MCF 10A (cell line): ENCODE measurements around the gene PXK. TPM values are rescaled to one million over a fixed set of nuclear protein-coding genes. Genes with fewer than 3 reads are reported as not detected.

ENCODE experiments used
- Bru-seq: library from RNA; stranded (reverse); fragments of 400-500 nt; gene quantifications from one replicate; lab custom pipeline; 2021; lab: Mats Ljungman, UMichigan
- BruChase-seq, 2 experiments: library from RNA; stranded (reverse); fragments of 400-500 nt; gene quantifications; one replicate each; lab custom pipeline; 2021; lab: Mats Ljungman, UMichigan
- BruUV-seq: library from RNA; stranded (reverse); fragments of 400-500 nt; replicated peaks from 2 replicates; lab custom pipeline; 2021; lab: Mats Ljungman, UMichigan
- CTCF ChIA-PET: fragments of 300-600 bp; sonication (Branson Sonifier 250); formaldehyde crosslinking; extraction: SDS; loops from one replicate; lab custom pipeline; 2021; ENCODE audit warnings: antibody characterized with exemption, inconsistent platforms; lab: Yijun Ruan, JAX
- POLR2A ChIA-PET: fragments of 300-600, 350-650 bp; sonication (Branson Sonifier 250); formaldehyde crosslinking; extraction: SDS; loops from one replicate; lab custom pipeline; 2020; ENCODE audit warnings: antibody characterized with exemption, inconsistent platforms; lab: Yijun Ruan, JAX
- DNase-seq: peaks from one replicate; pipeline ENCODE4 v3.0.0-alpha.2; 2018; ENCODE audit not compliant: unreplicated experiment
- H3K27ac Mint-ChIP-seq: one replicate; pipeline ENCODE4 v1.8.0; 2022; ENCODE audit warnings: mild to moderate bottlenecking, low read depth, mixed read lengths; ENCODE audit not compliant: unreplicated experiment
- H3K27me3 Mint-ChIP-seq: one replicate; pipeline ENCODE4 v1.8.0; 2022; ENCODE audit warnings: mixed read lengths; ENCODE audit not compliant: insufficient read depth, unreplicated experiment
- H3K36me3 Mint-ChIP-seq: one replicate; pipeline ENCODE4 v1.8.0; 2022; ENCODE audit warnings: mild to moderate bottlenecking, moderate library complexity, mixed read lengths; ENCODE audit not compliant: insufficient read depth, unreplicated experiment
- H3K4me1 Mint-ChIP-seq: one replicate; pipeline ENCODE4 v1.8.0; 2022; ENCODE audit warnings: mixed read lengths; ENCODE audit not compliant: insufficient read depth, unreplicated experiment
- H3K4me3 Mint-ChIP-seq: one replicate; pipeline ENCODE4 v1.8.0; 2022; ENCODE audit warnings: mild to moderate bottlenecking, moderate library complexity, mixed read lengths; ENCODE audit not compliant: unreplicated experiment
- H3K9me3 Mint-ChIP-seq: one replicate; pipeline ENCODE4 v1.8.0; 2022; ENCODE audit warnings: mixed read lengths; ENCODE audit not compliant: unreplicated experiment
- CTCF ChIP-seq: fragments of 200-600 bp; IDR thresholded peaks from one replicate; pipeline ENCODE4 v1.8.0; 2022; ENCODE audit warnings: antibody characterized with exemption, mild to moderate bottlenecking; ENCODE audit not compliant: unreplicated experiment
- intact Hi-C: fragments of 100-400 bp; cut with micrococcal nuclease; formaldehyde crosslinking; loops from 2 replicates; pipeline ENCODE4 v1.14.1; 2022
- long read RNA-seq: library from polyadenylated mRNA; stranded (forward); transcript quantifications from one replicate; pipeline ENCODE4 v2.0.0, GENCODE V29; 2022
- total RNA-seq: library from RNA; stranded (reverse); gene quantifications from 2 replicates; pipeline ENCODE4 v1.2.3, GENCODE V29; 2022

PXK gene
- total RNA-seq (55.1 and 62.2 TPM in 2 replicates), Bru-seq, nascent RNA (percentile 79 among the genes with signal in this experiment), BruChase-seq, experiment 1, labeled RNA remaining after a 6-hour chase (percentile 81 among the genes with signal in this experiment), BruChase-seq, experiment 2, labeled RNA remaining after a 2-hour chase (percentile 75 among the genes with signal in this experiment)
- long read RNA-seq, transcript PXK-211 (18 exons, 2,031 nt): minor isoform, 5 of 278 reads
- long read RNA-seq, transcript PXK-202 (18 exons, 2,037 nt): major isoform, 125 of 278 reads
- long read RNA-seq, transcript PXK-201 (17 exons, 1,974 nt): minor isoform, 28 of 278 reads
- long read RNA-seq, partial matches to known transcripts: 7 of 278 reads
- long read RNA-seq, other reads (novel, unspliced or antisense): 109 of 278 reads

GRCh38 chr3:58332575-58333188 lies at the start of gene PXK:
PXK (plus strand) TSS chr3:58332892; CDS start chr3:58332989, 97 bp downstream.
- no peaks in the 10 kb centered on the region for H3K9me3 Mint-ChIP-seq
- peak within 1 kb of the TSS; percentile 78 for H3K4me3 Mint-ChIP-seq
- peak; percentile 71 for DNase-seq
- peaks cover 21% of the 10 kb centered on the region for H3K36me3 Mint-ChIP-seq
- intact Hi-C loops: loop anchor here (1.0 kb wide), 1 partner anchor 160 kb away; the partner anchor contains the start of gene KCTD6
- peaks cover 22% of the 10 kb centered on the region for H3K4me1 Mint-ChIP-seq
- no TSS peak for BruUV-seq
- no peaks in the 10 kb centered on the region for H3K27me3 Mint-ChIP-seq
- peak within 1 kb of the TSS; percentile 93 for H3K27ac Mint-ChIP-seq
- TF ChIP-seq CTCF: no peak
- ChIA-PET CTCF (interaction anchor here (0.6 to 4.4 kb wide), 9 partner anchors 12 to 285 kb away, joined by 3 to 27 read pairs (median 4); no protein-coding TSS in a partner anchor), POLR2A (interaction anchor here (0.6 to 6.6 kb wide), 13 partner anchors 9 to 200 kb away, joined by 3 to 54 read pairs (median 7); partner anchors contain the start of genes HTD2, PDHB and RPP14)

- ChIA-PET POLR2A (no interaction called here), CTCF (interaction anchor here (2.3 kb wide), 1 partner anchor 21 kb away, joined by 13 read pairs; the partner anchor contains the start of genes HTD2 and RPP14)
- no peak for DNase-seq
- H3K9me3 Mint-ChIP-seq: no peaks in the 10 kb centered on the region
- no peak overlapping the region for H3K4me3 Mint-ChIP-seq
- no peaks in the 10 kb centered on the region for H3K4me1 Mint-ChIP-seq
- TF ChIP-seq CTCF: no peak
- intact Hi-C loops: no loop called here
- BruUV-seq: no TSS peak
- peaks cover 18% of the 10 kb centered on the region for H3K36me3 Mint-ChIP-seq
- no peaks in the 10 kb centered on the region for H3K27me3 Mint-ChIP-seq
- no peak overlapping the region for H3K27ac Mint-ChIP-seq
Measured at GRCh38 chr3:58285334-58285733, 47.4 kb upstream of the PXK start.

- CTCF ChIA-PET: interaction anchor here (0.6 to 1.7 kb wide), 3 partner anchors 9 to 1359 kb away, joined by 4 to 5 read pairs (median 4); no protein-coding TSS in a partner anchor
- H3K27ac Mint-ChIP-seq: no peak overlapping the region
- POLR2A ChIA-PET: no interaction called here
- no peaks in the 10 kb centered on the region for H3K4me1 Mint-ChIP-seq
- BruUV-seq: no TSS peak
- H3K27me3 Mint-ChIP-seq: no peaks in the 10 kb centered on the region
- H3K36me3 Mint-ChIP-seq: peaks cover 18% of the 10 kb centered on the region
- no peak overlapping the region for H3K4me3 Mint-ChIP-seq
- H3K9me3 Mint-ChIP-seq: no peaks in the 10 kb centered on the region
- intact Hi-C loops: no loop called here
- TF ChIP-seq CTCF: no peak
- no peak for DNase-seq
Measured at GRCh38 chr3:58287354-58287753, 45.3 kb upstream of the PXK start.
